Colonic mucosa (tissue), 4 donors: ENCODE results near the gene UQCR11. TPM values are rescaled to one million over a fixed set of nuclear protein-coding genes. Genes with fewer than 3 reads are reported as not detected.

ENCODE experiments used
- DNase-seq: peaks from one replicate; pipeline ENCODE4 v3.0.0-alpha.2; 2020
- H3K27ac ChIP-seq: fragments of 200-600 bp; one replicate; pipeline ENCODE4 v1.8.0; 2021
- H3K27me3 ChIP-seq: fragments of 200-600 bp; one replicate; pipeline ENCODE4 v1.8.0; 2021
- H3K36me3 ChIP-seq: fragments of 200-600 bp; one replicate; pipeline ENCODE4 v1.8.0; 2021
- H3K4me1 ChIP-seq: fragments of 200-600 bp; one replicate; pipeline ENCODE4 v1.8.0; 2021; ENCODE audit warnings: mild to moderate bottlenecking
- H3K4me3 ChIP-seq: fragments of 200-600 bp; one replicate; pipeline ENCODE4 v1.8.0; 2021
- H3K9ac ChIP-seq, 2 donors: one replicate each; pipeline ENCODE4 v1.7.0; 2013; ENCODE audit warnings: control low read depth in 2 of 2, low read depth in 2 of 2, low read length in 2 of 2
- H3K9me3 ChIP-seq: fragments of 200-600 bp; one replicate; pipeline ENCODE4 v1.8.0; 2021
- CTCF ChIP-seq: fragments of 200-600 bp; IDR thresholded peaks from one replicate; pipeline ENCODE4 v1.8.0; 2022; ENCODE audit warnings: antibody characterized with exemption, mild to moderate bottlenecking
- intact Hi-C: fragments of 100-400 bp; cut with DNase I; formaldehyde crosslinking; loops from one replicate; pipeline ENCODE4 v1.14.1; 2022
- total RNA-seq, 2 donors: library from RNA; stranded (reverse); fragmentation: NEBNext Ultra II Directional in 1 of 2; extraction: Animal tissue kit (Norgen Biotek cat#: 25700) in 1 of 2; gene quantifications; one replicate each; pipeline ENCODE4 v1.2.1, GENCODE V29; 2021
- donor health status: healthy.
- donor health status: DM: no; HTN: no; CAD: no.
- donor health status: DM: no; HTN: no; CAD: no.

Gene UQCR11
- total RNA-seq, 2 donors from 2014 or later: 325 to 336 TPM

- DNase-seq: no peak
- intact Hi-C loops: no loop called here
- no peak overlapping the region for H3K27ac ChIP-seq
- peaks cover 6% of the 10 kb centered on the region for H3K36me3 ChIP-seq
- H3K9ac ChIP-seq: no peak overlapping the region
- H3K9me3 ChIP-seq: no peaks in the 10 kb centered on the region
- peaks cover 17% of the 10 kb centered on the region for H3K4me1 ChIP-seq
- TF ChIP-seq CTCF: no peak
- H3K27me3 ChIP-seq: no peaks in the 10 kb centered on the region
- H3K4me3 ChIP-seq: no peak overlapping the region
Measured at GRCh38 chr19:1601613-1602064, 3.6 kb downstream of the UQCR11 start.

DNA sequence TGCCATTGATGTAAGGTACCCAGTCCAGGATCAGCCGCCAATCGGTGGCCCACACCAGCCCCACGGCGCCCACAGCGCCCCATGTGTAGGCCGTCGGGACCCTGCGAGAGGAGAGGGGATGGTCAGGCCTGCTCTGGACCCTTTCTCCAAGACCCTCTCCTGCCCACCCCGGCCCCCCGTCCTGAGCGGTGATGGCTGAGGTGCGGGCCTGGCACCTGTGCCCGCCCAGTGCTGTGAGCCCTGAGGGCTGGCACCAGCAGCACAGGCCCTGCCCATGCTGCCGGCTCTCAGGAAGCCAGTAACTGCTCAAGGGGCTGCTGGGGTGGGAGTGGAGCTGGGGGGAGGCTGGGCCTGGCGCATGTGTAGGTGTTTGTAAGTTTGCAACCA is 5.8 kb downstream of the UQCR11 start:
- no peak for TF ChIP-seq CTCF
- H3K4me1 ChIP-seq: peaks cover 15% of the 10 kb centered on the region
- DNase-seq: no peak
- H3K4me3 ChIP-seq: no peak overlapping the region
- H3K9ac ChIP-seq: no peak overlapping the region
- no peaks in the 10 kb centered on the region for H3K9me3 ChIP-seq
- intact Hi-C loops: no loop called here
- no peak overlapping the region for H3K27ac ChIP-seq
- no peaks in the 10 kb centered on the region for H3K27me3 ChIP-seq
- H3K36me3 ChIP-seq: peaks cover 6% of the 10 kb centered on the region

- Histone ChIP-seq H3K4me1 (peaks cover 10% of the 10 kb centered on the region), H3K27me3 (no peaks in the 10 kb centered on the region), H3K9ac (no peak overlapping the region), H3K9me3 (no peaks in the 10 kb centered on the region), H3K27ac (no peak overlapping the region), H3K4me3 (no peak overlapping the region), H3K36me3 (peaks cover 6% of the 10 kb centered on the region)
- DNase-seq: no peak
- intact Hi-C loops: no loop called here
- no peak for TF ChIP-seq CTCF
Measured at GRCh38 chr19:1598777-1599459, 6.3 kb downstream of the UQCR11 start.

DNA sequence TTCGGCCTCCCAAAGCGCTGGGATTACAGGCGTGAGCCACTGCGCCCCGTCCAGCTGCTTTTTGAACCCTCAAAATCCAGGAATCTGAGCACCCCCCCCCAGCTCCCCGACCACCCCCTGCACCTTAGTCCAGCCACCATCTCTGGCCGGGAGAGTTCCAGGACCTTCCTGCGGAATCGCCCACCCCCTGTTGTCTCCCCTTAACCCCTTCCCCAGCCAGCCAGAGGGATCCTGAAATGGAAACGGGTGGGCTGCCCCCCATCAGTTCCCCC is 11.8 kb downstream of the UQCR11 start:
- no peak overlapping the region for H3K27ac ChIP-seq
- H3K9ac ChIP-seq: peak overlapping the region; percentile 66
- peak overlapping the region; percentile 64 for H3K4me3 ChIP-seq
- no peaks in the 10 kb centered on the region for H3K9me3 ChIP-seq
- H3K27me3 ChIP-seq: no peaks in the 10 kb centered on the region
- DNase-seq: no peak
- TF ChIP-seq CTCF: no peak
- intact Hi-C loops: no loop called here
- H3K4me1 ChIP-seq: peaks cover 10% of the 10 kb centered on the region
- H3K36me3 ChIP-seq: peaks cover 6% of the 10 kb centered on the region

DNA sequence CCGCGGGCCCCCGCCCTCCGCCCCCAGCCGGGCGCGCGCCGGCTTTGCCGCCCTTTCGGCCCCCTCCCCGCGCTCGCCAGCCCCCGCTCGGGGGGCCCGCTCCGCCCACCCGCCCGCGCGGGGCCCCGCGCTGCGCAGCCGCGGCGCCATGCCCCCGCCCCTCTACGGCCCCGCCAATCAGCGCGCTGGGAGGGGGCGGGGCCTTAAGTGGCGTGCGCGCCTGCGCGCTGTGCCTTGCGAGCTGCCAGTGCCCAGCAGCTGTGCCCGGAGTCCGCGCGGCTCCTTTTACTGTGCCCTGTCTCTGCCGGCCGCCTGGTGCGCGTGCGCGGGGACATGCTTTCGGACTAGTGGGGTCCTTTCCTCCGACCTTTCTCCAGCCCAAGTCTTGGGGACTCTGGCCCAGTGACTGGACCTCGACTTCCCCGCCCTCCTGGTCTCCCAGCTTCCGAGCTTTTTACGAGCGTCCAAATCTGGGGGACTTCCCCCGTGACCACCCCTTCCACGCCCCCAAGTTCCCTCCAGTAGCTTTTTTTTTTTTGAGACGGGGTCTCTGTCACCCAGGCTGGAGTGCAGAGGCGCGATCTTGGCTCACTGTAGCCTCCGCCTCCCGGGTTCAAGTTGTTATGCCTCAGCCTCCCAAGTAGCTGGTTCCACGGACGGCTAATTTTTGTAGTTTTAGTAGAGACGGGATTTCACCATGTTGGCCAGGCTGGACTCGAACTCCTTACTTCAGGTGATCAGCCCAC is 12.3 kb downstream of the UQCR11 start, which contains the start of gene MBD3:
TSS of gene MBD3 (minus strand) at position 111 of the 746 bp plus-strand sequence. CDS start 234 bp downstream, outside the sequence.
- Histone ChIP-seq H3K27me3 (no peaks in the 10 kb centered on the region), H3K36me3 (peaks cover 4% of the 10 kb centered on the region), H3K9me3 (no peaks in the 10 kb centered on the region), H3K4me3 (peak within 1 kb of the TSS; percentile 78), H3K4me1 (peaks cover 10% of the 10 kb centered on the region), H3K9ac (peak within 1 kb of the TSS; percentile 96 to 99), H3K27ac (peak within 1 kb of the TSS; percentile 74)
- intact Hi-C loops: no loop called here
- peak; percentile 93 for DNase-seq
- no peak for TF ChIP-seq CTCF
